Epithelial cell of prostate (primary cell): ENCODE results near the gene N4BP2L2.
"Not testable (repeated sequence)": the region's sequence is repeated elsewhere in the genome, so short reads cannot be mapped to it uniquely, and the experiment has no call there.

Source experiments
- DNase-seq: peaks from one replicate; pipeline ENCODE4 v3.0.0-alpha.2; 2011; ENCODE audit warnings: low read depth, low spot score
- H3K27ac ChIP-seq: fragments of 450-650 bp; 2 replicates; pipeline ENCODE4 v1.5.1; 2017; ENCODE audit warnings: mild to moderate bottlenecking

Gene N4BP2L2

DNA sequence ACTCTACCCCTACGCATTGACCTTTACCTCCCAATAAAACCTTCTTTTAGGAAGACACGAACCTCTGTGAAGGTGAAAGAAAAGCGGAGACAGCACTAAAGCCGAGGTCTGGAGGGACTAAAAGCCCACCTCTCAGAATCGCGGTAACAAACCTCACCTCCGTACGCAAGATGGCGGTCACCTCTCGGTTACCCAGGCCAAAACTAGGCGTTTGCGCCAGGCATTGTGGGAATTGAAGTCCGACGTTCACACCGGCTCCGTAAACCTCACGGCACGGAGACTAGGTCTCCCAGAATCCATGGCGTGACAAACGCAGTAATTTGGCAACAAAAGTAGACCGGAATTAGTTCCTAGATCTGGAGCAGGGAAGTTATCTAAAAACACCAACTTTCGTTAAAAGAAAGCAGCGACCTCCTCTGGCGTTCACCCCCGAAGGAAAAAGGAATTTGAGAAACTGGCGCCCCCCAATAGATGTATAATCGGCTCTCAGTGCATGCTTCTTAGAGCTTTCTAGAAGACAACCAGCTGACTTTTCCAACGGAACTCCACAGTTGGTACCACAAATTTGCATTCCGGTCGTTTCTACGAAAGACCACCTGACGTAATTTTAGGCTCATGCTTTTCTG, at the start of gene N4BP2L2:
Gene N4BP2L2 (minus strand): TSS at position 175 of the 626 bp plus-strand sequence. CDS start 1,768 bp downstream, outside the sequence.
- peak within 1 kb of the TSS; percentile 83 for H3K27ac ChIP-seq
- DNase-seq = peak; percentile 68

DNA sequence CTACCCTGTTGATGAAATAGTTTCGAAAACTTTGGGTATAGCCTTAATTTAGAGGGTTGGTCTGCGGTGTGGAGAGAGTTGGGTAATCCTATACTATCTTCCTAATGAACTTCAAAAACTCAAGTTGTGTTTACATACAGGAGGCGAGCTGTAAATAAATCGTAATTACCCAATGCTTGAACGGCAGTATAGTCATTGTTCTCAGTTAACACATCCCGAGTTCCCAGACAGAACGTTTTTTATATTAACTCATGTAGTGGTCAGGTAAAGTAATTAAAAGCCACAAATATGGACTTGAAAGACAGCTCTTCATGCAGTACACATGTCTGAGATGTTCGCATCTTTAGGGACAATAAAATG, 49.2 kb upstream of the N4BP2L2 start:
- DNase-seq = no peak
- H3K27ac ChIP-seq = peak overlapping the region; percentile 83

DNA sequence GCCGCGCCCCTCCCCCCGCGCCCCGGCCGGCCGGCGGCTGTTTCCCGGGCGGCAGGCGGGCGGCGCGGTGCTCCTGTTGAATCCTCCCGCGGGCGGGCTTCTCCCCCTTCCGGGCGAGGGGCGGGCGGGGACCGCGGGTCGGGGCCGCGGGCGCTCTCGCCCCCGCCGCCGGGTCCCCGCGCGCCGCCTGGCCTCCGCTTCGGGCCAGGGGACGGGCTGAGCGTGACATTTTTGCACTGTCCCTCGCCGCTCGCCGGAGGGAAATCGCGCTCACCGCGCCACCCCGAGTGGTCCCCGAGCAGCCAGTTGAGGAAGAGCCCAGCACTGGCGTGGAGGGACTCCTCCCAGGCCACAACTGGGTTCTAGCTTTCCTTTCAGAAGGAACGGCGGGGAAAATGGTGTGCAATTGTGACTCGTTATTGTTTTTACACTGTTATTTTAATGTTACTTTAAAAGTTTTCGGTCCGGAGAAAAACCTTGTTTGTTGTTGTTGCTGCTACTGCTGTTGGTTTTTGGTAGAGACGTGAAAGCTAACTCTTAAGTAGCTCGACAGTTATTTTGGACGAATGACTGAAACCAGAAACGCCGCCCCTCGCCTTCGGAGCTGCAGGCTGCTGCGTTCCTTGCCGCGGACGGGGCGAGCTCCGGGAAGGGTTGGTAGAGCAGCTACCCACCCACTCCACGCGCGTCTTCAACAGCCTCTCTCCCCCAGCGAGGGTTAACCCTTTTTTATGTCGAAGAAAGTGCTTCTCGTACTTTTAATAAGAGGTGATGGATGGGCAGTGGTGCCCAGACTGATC, 48.6 kb upstream of the N4BP2L2 start:
- H3K27ac ChIP-seq = peak overlapping the region; percentile 83
- DNase-seq = no peak

DNA sequence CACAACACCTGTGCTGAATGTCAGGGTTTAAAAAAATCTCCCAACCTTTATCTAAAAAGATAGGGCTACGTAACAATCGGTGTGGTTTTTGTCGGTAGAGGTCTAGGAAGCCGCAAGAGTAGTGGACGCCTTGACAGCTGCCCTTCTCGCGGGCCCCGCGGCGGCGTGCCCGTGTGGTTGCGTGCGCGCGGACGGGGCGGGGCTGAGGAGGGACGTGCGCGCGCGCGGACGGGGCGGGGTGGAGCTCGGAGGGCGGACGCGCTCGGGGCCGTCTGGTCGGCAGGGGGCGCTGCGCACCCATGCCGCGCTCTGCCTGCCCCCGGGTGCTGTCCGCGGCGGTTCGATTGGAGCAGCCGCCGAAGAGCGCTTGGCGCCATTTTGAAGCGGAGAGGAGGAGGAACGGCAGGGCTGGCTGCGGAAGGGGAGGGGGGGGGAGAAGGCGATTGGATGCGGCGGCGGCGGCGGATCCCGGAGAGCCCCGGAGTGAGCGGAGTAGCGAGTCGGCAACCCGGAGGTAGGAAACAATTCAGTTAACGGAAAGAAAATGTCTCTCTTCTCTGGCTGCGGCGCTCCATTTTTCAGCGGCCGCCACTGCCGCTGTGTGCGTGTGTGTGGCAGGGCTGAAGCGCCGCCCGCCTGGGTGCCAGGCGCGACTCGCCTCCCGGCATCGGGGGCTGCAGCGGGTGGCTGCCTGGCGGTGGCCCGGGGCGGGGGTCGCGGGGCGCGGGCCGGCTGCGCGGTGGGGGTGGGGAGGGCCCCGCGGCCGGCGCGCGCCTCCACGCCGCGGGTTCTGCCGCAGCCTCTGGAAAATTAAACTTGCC, 47.7 kb upstream of the N4BP2L2 start, which contains the start of gene PDS5B:
Gene PDS5B (plus strand): TSS at position 373 of the 821 bp plus-strand sequence. CDS start 62,321 bp downstream, outside the sequence.
- DNase-seq = peak; percentile 65
- peak within 1 kb of the TSS; percentile 83 for H3K27ac ChIP-seq

DNA sequence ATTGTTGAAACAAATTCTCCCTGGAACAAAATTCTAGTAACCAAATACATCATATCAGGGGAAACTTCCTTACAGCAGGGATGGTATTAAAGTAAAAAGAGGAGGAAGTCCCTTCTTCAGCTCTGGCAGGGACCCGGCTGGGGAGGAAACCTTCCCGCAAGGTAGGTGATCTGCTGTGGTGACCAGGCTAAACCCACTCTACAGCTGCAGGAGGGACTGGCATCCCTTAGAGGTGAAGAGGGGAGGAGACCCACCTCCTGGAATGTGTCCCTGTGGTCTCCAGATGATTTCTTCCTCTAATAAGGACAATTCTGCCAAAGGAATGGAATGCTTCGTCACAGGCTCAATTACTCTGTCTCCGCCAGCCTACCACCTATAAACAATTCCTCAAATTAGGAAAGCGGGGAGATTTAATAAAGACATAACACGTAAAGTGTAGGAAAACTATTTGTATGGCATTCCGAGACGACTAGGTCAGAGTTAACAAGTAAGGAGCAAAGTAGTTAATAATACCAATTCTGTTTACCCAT, 47.0 kb upstream of the N4BP2L2 start:
- no peak overlapping the region for H3K27ac ChIP-seq
- no peak for DNase-seq

DNA sequence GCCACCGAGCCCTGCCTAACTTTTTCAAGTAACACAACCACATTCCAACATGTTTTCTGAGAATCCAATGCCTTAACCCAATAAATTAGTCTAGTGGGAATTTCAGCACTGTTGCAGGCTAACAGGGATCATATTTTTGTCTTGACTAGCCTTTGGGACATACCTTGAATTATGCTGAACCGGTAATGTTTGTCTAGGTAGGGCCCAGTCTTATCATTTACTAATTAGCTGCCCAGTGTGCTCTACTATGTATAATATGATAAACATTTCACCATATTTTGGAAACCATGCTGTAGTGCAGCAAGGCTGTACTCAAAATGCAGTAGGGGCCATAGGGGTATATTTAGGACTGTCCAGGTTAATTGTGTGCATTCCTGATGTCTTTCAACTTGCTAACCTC, 44.4 kb upstream of the N4BP2L2 start:
- no peak for DNase-seq
- H3K27ac ChIP-seq = no peak overlapping the region

DNA sequence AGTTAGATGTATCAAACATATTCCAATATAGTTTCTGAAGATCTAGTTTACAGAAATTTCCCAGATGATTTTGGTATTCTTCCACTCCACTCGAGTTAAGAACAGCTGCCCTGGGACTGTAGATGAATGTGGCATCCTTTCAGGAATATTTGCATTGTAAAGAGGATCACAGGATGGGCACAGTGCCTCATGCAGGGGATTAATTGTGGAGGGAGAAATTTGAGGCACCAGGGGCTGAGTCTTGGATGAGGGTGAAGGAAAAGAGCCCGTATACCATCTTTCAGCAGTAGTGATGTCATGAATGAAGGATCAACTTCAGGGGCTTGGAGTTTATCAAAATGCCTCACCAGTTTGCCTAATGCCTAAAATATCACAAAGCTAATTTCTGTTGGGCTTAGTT, 43.7 kb upstream of the N4BP2L2 start:
- DNase-seq = no peak
- H3K27ac ChIP-seq = no peak overlapping the region

DNA sequence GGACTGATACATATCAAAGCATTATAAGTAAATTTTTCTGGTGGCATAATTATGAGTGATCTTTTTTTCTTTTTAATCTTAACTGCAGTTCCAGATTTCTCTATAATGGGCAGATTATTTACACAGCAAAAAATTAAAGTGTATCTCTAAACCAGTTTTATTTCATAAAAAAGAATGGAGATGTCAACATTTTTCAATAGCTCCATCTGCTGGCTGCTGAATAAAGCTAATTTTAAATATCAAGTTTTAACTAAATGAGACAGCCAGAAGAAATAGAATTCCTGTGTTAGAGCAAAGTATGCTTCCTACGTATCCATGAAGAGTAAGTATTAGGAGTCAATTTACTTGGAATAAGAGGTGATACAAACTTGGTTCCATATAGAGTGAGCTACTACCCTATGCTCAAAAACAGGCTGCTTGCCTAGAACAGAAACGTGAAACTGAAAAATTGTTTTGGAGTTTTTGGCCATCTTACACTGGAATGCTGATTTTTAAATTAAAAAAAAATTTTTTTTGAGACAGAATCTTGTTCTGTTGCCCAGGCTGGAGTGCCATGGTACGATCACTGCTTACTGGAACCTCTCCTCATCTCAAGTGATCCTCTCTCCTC, 42.7 kb upstream of the N4BP2L2 start:
- DNase-seq = no peak

DNA sequence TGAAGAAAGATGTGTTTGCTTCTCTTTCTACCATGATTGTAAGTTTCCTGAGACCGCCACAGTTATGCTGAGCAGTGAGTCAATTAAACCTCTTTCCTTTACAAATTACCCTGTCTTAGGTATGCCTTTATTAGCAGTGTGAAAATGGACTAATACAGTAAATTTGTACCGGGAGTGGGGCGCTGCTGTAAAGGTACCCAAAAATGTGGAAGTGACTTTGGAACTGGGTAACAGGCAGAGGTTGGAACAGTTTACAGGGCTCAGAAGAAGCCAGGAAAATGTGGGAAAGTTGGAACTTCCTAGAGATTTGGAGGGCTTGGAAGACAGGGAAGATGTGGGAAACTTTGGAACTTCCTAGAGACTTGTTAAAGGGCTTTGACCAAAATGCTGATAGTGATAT, 38.4 kb upstream of the N4BP2L2 start:
- no peak for DNase-seq
- H3K27ac ChIP-seq = no peak overlapping the region

More for the DNA sequence above, 42.7 kb upstream of the N4BP2L2 start:
- H3K27ac ChIP-seq = no peak overlapping the region

DNA sequence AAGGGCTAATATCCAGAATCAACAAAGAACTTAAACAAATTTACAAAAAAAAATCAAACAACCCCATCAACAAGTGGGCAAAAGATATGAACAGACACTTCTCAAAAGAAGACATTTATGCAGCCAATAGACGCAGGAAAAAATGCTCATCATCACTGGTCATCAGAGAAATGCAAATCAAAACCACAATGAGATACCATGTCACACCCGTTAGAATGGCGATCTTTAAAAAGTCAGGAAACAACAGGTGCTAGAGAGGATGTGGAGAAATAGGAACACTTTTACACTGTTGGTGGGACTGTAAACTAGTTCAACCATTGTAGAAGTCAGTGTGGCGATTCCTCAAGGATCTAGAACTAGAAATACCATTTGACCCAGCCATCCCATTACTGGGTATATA, 37.1 kb upstream of the N4BP2L2 start:
- DNase-seq = not testable (repeated sequence)

DNA sequence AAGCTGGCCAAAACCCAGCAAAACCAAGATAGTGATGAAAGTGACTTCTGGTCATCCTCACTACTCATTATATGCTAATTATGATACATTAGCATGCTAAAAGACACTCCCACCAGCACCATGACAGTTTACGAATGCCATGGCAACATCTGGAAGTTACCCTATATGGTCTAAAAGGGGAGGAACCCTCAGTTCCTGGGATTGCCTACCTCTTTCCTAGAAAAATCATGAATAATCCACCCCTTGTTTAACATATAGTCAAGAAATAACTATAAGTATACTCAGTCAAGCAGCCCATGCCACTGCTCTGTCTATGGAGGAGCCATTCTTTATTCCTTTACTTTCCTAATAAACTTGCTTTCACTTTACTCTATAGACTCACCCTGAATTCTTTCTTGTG, 22.2 kb upstream of the N4BP2L2 start:
- not testable (repeated sequence) for H3K27ac ChIP-seq, DNase-seq

More for the DNA sequence above, 37.1 kb upstream of the N4BP2L2 start:
- not testable (repeated sequence) for H3K27ac ChIP-seq

DNA sequence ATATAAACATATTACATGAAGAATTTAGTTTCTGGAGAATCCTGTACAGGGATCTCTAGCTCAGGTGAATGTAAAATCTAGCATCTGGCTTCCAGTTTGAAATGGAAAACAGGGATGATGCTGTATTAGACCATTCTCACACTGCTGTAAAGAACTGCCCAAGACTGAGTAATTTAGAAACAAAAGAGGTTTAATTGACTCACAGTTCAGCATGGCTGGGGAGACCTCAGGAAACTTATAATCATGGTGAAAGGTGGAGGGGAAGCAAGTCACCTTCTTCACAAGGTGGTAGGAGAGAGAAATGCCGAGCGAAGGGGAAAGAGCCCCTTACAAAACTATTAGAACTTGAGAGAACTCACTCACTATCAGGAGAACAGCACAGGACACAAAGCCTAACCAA, 17.0 kb upstream of the N4BP2L2 start:
- no peak overlapping the region for H3K27ac ChIP-seq
- DNase-seq = no peak

DNA sequence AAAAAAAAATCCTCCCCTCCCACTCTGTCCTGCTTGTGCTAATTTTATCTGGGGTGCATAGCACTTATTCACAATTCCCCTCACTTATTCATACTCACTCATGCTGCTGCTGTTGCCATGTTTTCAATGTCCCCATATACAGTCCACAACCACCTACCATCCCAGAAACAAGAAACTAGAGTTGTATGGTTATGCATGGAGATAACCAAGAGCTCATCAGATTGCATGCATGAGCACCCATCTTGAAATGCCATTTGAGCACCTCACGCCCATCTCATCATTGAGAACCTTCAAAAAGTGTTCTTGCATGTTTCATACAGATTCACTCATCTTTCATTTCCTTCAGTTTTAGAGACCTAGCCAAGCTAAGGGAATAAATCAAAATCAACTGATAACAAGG, 15.1 kb upstream of the N4BP2L2 start:
- no peak overlapping the region for H3K27ac ChIP-seq
- DNase-seq = no peak

DNA sequence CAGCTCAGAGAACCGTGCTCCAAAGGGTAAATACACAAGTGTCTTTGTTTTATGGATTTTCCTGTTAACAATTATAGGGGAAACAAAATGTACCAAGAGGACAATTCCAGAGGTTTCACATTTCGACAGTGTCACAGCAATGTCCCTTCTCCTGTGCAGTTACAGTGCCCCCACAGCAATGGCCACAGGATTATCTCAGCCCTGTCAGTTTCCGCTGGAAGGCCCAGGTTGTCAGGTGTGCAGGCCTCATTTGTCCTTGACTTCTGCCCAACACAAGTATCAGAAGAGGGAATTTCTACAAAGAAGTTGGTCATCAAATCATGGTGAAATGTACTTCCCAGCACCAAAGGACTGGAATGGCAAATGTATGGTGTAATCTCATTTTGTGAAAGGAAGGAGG, 11.2 kb upstream of the N4BP2L2 start:
- DNase-seq = no peak
- no peak overlapping the region for H3K27ac ChIP-seq

DNA sequence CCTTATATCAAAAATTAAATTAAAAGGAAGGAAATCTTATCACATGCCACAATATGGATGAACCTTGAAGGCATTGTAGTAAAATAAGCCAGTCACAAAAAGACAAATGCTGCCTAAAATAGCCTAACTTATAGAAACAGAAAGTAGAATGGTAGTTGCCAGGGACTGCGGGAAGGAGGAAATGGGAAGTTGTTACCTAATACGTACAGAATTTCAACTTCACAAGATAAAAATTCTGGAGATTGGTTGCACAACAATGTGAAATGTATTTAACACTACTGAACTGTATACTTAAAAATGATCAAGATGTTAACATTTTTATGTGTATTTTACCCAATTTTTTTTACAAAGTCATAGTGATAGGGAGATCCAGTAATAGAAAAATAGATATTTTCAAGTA, 10.2 kb upstream of the N4BP2L2 start:
- H3K27ac ChIP-seq = no peak overlapping the region
- DNase-seq = no peak

DNA sequence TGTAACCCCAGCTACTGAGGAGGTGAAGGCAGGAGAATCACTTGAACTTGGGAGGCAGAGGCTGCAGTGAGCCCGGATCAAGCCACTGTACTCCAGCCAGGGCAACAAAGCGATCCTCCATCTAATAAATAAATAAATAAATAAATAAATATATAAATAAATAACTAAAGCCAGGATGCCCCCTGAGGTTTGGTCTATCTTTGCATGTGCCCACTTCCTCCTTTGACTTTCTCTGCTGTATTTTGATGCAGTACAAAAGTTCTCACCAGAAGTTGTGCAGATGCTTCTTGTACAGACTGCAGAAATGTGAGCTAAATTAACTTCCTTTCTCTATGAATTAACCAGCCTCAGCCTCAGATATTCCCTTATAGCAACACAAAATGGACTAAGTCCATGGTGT, 6.5 kb upstream of the N4BP2L2 start:
- no peak for DNase-seq
- H3K27ac ChIP-seq = no peak overlapping the region

DNA sequence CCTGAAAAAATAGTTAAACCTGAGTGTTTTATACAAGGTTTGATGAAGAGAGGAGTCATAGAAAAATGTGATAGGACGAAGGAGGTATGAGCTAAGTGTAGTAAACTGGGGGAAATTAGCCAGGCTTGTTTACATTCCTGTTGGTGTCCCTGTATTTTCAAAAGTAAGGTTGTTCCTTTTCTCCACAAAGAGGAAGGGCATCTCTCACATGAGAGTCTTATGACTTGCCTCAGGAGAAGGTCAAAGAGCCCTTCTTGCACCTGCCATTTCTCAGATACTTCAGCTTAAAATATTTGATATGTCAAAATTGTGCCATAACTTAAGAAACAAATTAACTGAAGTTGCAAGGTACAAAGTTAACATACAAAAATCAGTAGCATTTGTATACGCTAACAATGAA, 3.6 kb upstream of the N4BP2L2 start:
- no peak for DNase-seq
- H3K27ac ChIP-seq = no peak overlapping the region

DNA sequence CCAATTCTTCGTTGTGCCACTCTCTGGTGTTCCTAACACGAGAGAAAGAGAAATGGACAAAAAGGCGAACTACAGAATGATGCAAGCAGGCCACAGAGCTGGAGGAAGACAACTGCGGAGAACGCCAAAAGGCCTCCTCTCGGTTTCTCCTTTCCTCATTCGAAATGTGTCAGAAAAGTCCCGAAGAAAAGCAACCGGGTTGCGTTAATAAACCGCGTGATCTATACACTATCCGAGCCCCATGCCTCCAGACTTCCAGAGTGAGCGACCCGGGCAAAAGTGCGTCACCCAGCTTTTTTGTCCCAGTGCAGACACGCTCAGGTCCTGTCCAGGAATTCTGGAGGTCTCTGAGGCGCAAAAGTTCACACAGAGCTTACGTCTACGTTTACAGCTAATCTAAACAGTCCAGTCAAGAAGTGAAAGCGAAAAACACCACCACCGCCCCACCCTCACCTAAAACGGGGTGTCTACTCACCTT, 413 bp downstream of the N4BP2L2 start:
- H3K27ac ChIP-seq = peak overlapping the region; percentile 83

DNA sequence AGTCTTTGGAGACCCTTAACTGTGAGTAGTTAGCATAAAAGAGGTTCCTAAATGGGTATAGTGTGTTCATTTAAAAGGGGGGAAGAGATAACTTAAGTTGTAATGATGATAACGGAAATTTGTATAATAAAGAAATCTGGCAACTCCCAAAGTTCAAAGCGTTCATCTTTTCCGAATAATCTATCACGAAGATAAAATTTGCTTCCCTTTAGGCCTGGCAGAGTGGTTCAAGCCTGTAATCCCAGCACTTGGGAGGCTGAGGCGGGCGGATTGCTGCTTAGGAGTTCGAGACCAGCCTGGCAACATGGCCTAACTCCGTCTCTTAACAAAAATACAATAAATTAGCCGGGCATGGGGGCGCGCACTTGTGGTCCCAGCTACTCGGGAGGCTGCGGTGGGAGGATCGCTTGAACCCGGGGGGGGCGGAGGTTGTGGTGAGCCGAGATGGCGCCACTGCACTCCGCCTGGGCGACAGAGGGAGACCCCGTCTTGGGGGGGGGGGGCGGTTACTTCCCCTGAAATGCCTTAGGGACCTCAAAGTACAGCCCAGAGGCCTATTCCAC, 934 bp downstream of the N4BP2L2 start:
- no peak for DNase-seq
- peak overlapping the region; percentile 83 for H3K27ac ChIP-seq

More for the DNA sequence above, 413 bp downstream of the N4BP2L2 start:
- DNase-seq = peak; percentile 10

DNA sequence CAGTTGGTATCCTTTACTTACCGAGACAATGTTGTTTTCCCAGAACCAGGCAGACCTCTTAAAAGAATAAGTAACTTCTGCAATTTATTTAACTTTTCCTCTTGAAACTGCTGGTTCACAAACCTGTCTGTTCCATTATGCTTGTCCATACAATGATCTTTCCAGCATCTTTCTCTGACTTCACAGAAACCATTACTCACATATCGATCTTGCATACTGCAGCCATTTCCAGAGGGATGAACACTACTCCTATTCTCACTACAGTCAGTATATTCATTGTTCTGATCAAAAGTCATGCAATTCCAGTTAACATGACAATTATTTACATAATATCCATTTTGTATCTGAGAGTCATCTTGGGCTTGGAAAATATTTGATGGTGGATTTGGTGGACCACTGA, 2.8 kb downstream of the N4BP2L2 start:
- H3K27ac ChIP-seq = no peak overlapping the region
- DNase-seq = no peak
